OCI-LY1 (cell line): ENCODE data around the gene PHC3.

Source experiments
- H2AFZ ChIP-seq: fragments of 200-600 bp; sonication (generic), shearing (Covaris generic); 2 replicates; pipeline ENCODE4 v1.6.0; 2014; ENCODE audit warnings: antibody characterized with exemption, mild to moderate bottlenecking, low read length
- H3F3A ChIP-seq: fragments of 200-600 bp; sonication (generic), shearing (Covaris generic); 2 replicates; pipeline ENCODE4 v1.6.0; 2014; ENCODE audit warnings: mild to moderate bottlenecking, antibody characterized with exemption, low read length, moderate library complexity; ENCODE audit not compliant: insufficient read depth
- H3K27ac ChIP-seq: fragments of 200-600 bp; sonication (generic); 2 replicates; pipeline ENCODE4 v1.5.1; 2014; ENCODE audit warnings: low read length, mixed run types, mild to moderate bottlenecking, low read depth; ENCODE audit not compliant: poor library complexity, severe bottlenecking
- H3K27me3 ChIP-seq: fragments of 200-600 bp; sonication (generic); 2 replicates; pipeline ENCODE4 v1.6.0; 2014; ENCODE audit warnings: antibody characterized with exemption, mild to moderate bottlenecking, low read length, moderate library complexity; ENCODE audit not compliant: insufficient read depth
- H3K36me3 ChIP-seq: fragments of 200-600 bp; sonication (generic); 2 replicates; pipeline ENCODE4 v1.6.1; 2014; ENCODE audit warnings: mild to moderate bottlenecking, antibody characterized with exemption, low read length, moderate library complexity, mixed read lengths; ENCODE audit not compliant: insufficient read depth
- H3K4me1 ChIP-seq: fragments of 200-600 bp; sonication (generic); 2 replicates; pipeline ENCODE4 v1.5.1; 2014; ENCODE audit warnings: mild to moderate bottlenecking, low read length, moderate library complexity; ENCODE audit not compliant: insufficient read depth, severe bottlenecking
- H3K4me2 ChIP-seq: fragments of 200-600 bp; sonication (generic), shearing (Covaris generic); 2 replicates; pipeline ENCODE4 v1.6.1; 2014; ENCODE audit warnings: low read length
- H3K4me3 ChIP-seq: fragments of 200-600 bp; sonication (generic); 2 replicates; pipeline ENCODE4 v1.5.1; 2014; ENCODE audit warnings: low read length, low read depth, mild to moderate bottlenecking, mixed read lengths; ENCODE audit not compliant: poor library complexity, severe bottlenecking
- H3K79me2 ChIP-seq: fragments of 200-600 bp; shearing (Covaris generic); 2 replicates; pipeline ENCODE4 v1.6.1; 2016; ENCODE audit warnings: mixed run types, low read length, mixed read lengths; ENCODE audit not compliant: insufficient read depth
- H3K9ac ChIP-seq: fragments of 200-600 bp; sonication (generic), shearing (Covaris generic); 2 replicates; pipeline ENCODE4 v1.6.1; 2014; ENCODE audit warnings: mild to moderate bottlenecking, low read length, mixed read lengths
- H3K9me2 ChIP-seq: fragments of 200-600 bp; sonication (generic), shearing (Covaris generic); 2 replicates; pipeline ENCODE4 v1.6.1; 2014; ENCODE audit warnings: low read depth, mild to moderate bottlenecking, low read length, mixed read lengths
- H3K9me3 ChIP-seq: fragments of 200-600 bp; shearing (Covaris generic); 2 replicates; pipeline ENCODE4 v1.6.1; 2014; ENCODE audit warnings: low read length, mixed read lengths
- H4K20me1 ChIP-seq: fragments of 200-600 bp; sonication (generic), shearing (Covaris generic); 2 replicates; pipeline ENCODE4 v1.6.0; 2016; ENCODE audit warnings: mild to moderate bottlenecking, low read length; ENCODE audit not compliant: insufficient read depth
- CTCF ChIP-seq: fragments of 200-600 bp; sonication (generic), shearing (Covaris generic); IDR thresholded peaks from 2 replicates; pipeline ENCODE4 v1.5.1; 2017; ENCODE audit warnings: mild to moderate bottlenecking, antibody characterized with exemption, low read length, moderate library complexity, mixed read lengths
- EZH2 ChIP-seq: fragments of 200-600 bp; sonication (generic), shearing (Covaris generic); IDR thresholded peaks from 2 replicates; pipeline ENCODE4 v1.8.0; 2017; ENCODE audit warnings: borderline replicate concordance, mixed run types, mild to moderate bottlenecking, antibody characterized with exemption, low read length, moderate library complexity, mixed read lengths

The PHC3 gene

GRCh38 chr3:170189398-170190256 lies 8.1 kb upstream of the PHC3 start:
- Histone ChIP-seq H3K9me2 (no peaks in the 10 kb centered on the region), H3K27ac (no peak overlapping the region), H3K4me3 (no peak overlapping the region), H3K79me2 (no peaks in the 10 kb centered on the region), H3K9ac (no peak overlapping the region), H3K27me3 (peaks cover 4% of the 10 kb centered on the region; the same call in 1 of the 2 replicates), H2AFZ (no peak overlapping the region), H3K9me3 (no peaks in the 10 kb centered on the region), H3K36me3 (no peaks in the 10 kb centered on the region), H4K20me1 (no peaks in the 10 kb centered on the region), H3K4me2 (peak overlapping the region; percentile 35; the same call in 1 of the 2 replicates), H3K4me1 (peaks cover 5% of the 10 kb centered on the region), H3F3A (no peaks in the 10 kb centered on the region)
- TF ChIP-seq EZH2 = no peak

GRCh38 chr3:170180079-170180907 lies 1.2 kb downstream of the PHC3 start:
- Histone ChIP-seq H3K27ac (peak overlapping the region; percentile 78), H3K4me2 (peak overlapping the region; percentile 88), H3K4me1 (peaks cover 29% of the 10 kb centered on the region), H3K9me2 (no peaks in the 10 kb centered on the region), H3K79me2 (peaks cover 28% of the 10 kb centered on the region), H3K36me3 (peaks cover 38% of the 10 kb centered on the region), H3K9me3 (no peaks in the 10 kb centered on the region), H3K9ac (peak overlapping the region; percentile 92), H2AFZ (no peak overlapping the region), H3F3A (0 out of 2 replicates have a peak, but pooled peaks cover 6% of the 10 kb centered on the region), H3K27me3 (no peaks in the 10 kb centered on the region), H3K4me3 (peak overlapping the region; percentile 80), H4K20me1 (no peaks in the 10 kb centered on the region)
- TF ChIP-seq CTCF = no peak
- TF ChIP-seq EZH2 = no peak

- Histone ChIP-seq H3F3A (0 out of 2 replicates have a peak, but pooled peaks cover 6% of the 10 kb centered on the region), H3K9me3 (no peaks in the 10 kb centered on the region), H4K20me1 (no peaks in the 10 kb centered on the region), H3K4me1 (peaks cover 29% of the 10 kb centered on the region), H3K27me3 (no peaks in the 10 kb centered on the region), H3K9me2 (no peaks in the 10 kb centered on the region), H3K4me3 (peak overlapping the region; percentile 80), H2AFZ (no peak overlapping the region), H3K27ac (peak overlapping the region; percentile 78), H3K9ac (peak overlapping the region; percentile 92), H3K79me2 (peaks cover 36% of the 10 kb centered on the region), H3K36me3 (peaks cover 47% of the 10 kb centered on the region), H3K4me2 (peak overlapping the region; percentile 88)
- TF ChIP-seq EZH2 (no peak), CTCF (no peak)
These were observed 2.1 kb downstream of the PHC3 start for GRCh38 chr3:170179432-170179831.
